Caki2 (cell line): ENCODE measurements around the gene TMEM190. TPM values are rescaled to one million over a fixed set of nuclear protein-coding genes. Genes with fewer than 3 reads are reported as not detected.
"Not testable (repeated sequence)": the region's sequence is repeated elsewhere in the genome, so short reads cannot be mapped to it uniquely, and the experiment has no call there.

Experiments used
- DNase-seq: peaks from one replicate; pipeline ENCODE4 v3.0.0-alpha.2; 2015; ENCODE audit warnings: low read depth
- in situ Hi-C: cut with HindIII; loops from 2 replicates; pipeline ENCODE4 v1.10.0; 2016; ENCODE audit warnings: low sequenced_read_pairs, low pct_unique_long_range_greater_than_20kb, mixed read lengths
- total RNA-seq: library from RNA; depleted of rRNA; stranded (reverse); fragments of >200 nt; shearing (Covaris generic); gene quantifications from 2 replicates; pipeline ENCODE4 v1.2.3, GENCODE V29; 2014; ENCODE audit warnings: low replicate concordance

The TMEM190 gene
- total RNA-seq, 1 experiment from 2014 or later: not detected

DNA sequence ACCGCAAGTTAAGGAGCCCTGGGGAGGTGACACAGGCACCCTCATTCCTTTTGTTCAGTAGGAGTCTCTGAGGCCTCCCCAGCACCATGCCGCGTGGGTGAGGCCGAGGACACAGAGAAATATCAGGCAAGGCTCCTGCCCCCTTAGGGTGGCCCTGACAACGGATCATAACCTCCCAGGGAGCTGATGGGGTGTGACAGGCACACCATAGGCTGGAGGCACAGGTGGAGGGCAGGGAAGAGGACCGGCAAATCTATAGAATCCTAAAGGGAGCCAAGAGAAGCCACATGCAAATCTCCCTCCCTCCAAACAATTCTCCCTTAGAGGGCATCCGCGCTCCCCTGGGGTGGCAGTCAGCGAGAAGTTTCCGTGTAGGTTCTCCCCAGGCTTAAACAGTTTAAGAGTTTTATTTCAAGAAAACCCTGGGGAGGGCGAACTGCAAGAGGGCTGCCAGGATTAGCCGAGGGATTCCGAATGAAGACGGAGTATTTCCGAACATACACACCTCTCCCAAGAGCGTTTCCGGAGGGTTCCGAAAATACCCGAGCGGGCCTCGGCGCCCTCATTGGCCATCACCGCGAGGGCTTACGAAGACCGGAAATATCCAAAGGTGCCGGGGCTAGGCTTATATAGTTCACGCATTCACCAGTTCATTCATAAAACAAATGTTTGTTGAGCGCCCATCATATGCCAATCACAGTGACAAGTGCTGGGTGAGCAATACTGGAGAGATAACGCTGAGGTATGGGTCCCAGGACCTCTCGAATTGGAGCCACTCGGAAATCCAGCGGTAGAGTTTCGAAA is 8.5 kb downstream of the TMEM190 start:
- in situ Hi-C loops: no loop called here
- peak; percentile 98 for DNase-seq

DNA sequence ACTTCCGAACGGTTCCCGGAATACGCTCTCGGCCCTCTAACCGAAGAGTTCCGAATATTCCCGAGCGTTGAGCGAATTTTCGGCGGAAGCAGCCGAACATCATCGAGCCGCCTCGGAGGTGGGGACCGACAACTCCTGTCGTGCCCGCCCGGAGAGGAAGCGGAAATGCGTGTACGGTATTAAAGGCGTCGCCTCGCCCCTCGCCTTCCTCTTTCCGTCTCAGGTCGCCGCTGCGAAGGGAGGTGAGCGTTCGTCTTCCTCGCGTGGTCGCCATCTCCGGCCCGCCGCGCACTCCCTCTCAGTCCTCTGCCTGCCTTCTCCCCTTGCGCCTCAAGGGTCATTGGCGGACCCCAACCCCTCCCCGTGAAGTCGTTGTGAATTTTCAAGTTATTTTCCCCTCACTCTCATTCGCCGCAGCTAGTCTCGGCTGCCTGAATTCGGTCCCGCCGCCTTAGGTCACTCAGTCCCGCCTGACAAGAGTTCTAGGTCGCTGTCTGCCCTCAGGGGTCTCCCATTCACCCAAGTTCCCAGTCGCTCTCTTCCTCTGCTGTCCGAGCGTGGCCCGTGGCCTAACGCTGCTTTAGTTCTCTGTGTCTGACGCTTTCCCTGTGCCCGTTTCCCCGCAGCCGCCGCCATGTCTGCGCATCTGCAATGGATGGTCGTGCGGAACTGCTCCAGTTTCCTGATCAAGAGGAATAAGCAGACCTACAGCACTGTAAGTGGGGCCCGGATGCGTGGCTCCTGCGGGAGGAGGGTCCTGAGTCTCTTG is 9.3 kb downstream of the TMEM190 start, which contains the start of gene RPL28:
TSS of gene RPL28 (plus strand) at position 209 of the 769 bp plus-strand sequence. CDS start at position 635, 426 bp downstream.
- peak; percentile 99 for DNase-seq
- in situ Hi-C loops: no loop called here

DNA sequence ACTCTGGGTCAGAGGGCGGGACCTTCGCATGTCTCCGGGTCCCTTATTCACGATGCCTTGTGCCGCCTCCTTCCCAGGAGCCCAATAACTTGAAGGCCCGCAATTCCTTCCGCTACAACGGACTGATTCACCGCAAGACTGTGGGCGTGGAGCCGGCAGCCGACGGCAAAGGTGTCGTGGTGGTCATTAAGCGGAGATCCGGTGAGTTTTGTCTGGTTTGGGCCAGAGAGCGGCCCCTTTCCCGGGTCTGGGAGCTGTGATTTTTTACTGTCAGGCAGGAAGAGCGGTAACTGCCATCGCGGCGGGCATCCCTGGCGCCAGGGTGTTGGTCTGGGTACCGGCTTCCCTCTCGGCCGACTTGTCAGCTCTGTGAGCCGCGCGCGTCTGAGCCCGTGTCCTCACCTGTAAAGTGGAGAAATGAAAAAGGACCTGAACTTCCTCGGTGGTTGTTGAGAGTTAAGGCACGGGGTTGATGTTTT is 9.9 kb downstream of the TMEM190 start:
- in situ Hi-C loops: no loop called here
- no peak for DNase-seq

GRCh38 chr19:55387736-55388497 is 11.3 kb downstream of the TMEM190 start:
- in situ Hi-C loops: no loop called here
- no peak for DNase-seq

DNA sequence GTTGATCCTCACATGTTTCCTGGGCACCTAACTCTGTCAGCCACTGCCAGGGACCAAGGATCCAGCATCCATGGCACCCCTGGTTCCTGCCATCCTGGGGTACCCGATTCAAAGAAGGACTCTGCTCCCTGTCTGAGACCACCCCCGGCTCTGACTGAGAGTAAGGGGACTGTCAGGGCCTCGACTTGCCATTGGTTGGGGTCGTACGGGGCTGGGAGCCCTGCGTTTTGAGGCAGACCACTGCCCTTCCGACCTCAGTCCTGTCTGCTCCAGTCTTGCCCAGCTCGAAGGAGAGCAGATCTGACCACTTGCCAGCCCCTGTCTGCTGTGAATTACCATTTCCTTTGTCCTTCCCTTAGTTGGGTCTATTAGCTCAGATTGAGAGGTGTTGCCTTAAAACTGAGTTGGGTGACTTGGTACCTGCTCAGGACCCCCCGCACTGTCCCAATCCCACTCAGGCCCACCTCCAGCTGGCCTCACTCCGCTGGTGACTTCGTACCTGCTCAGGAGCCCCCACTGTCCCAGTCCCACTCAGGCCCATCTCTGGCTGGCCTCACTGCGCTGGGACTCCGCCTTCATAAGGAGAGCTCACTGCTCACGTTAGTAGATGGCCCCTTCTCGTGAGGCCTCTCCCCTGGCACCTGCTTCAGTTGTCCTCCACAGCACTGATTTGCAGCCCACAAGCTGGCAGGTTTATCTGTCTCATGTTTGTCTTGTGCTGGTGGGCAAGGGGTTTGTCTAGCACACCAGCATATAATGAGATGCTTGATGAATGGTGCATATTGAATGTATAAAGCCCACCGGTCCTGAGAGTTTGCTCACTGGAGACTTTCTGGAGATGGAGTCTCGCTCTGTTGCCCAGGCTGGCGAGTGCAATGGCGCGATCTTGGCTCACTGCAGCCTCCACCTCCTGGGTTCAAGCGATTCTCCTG is 13.0 kb downstream of the TMEM190 start:
- no peak for DNase-seq
- in situ Hi-C loops: no loop called here

DNA sequence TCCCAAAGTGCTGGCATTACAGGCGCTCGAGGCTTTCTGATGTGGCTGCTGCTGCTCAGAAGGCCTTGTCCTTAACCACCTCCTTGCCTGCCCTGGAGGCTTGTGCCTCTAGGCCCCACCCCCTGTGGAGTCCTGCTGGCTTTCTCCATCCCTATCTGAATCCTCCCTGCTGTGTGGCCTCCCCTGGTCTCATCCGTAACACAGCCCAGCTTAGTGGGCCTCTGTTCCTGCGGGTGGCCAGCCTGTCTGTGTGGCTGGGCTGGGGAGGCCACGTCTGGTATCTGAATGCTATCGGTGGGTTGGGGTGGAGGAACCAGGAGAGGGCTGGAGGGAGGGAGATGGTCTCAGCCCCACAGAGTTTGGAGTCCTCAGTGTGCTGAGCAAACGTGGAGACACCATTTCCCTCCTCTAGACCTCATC is 13.8 kb downstream of the TMEM190 start:
- DNase-seq: no peak
- in situ Hi-C loops: no loop called here

DNA sequence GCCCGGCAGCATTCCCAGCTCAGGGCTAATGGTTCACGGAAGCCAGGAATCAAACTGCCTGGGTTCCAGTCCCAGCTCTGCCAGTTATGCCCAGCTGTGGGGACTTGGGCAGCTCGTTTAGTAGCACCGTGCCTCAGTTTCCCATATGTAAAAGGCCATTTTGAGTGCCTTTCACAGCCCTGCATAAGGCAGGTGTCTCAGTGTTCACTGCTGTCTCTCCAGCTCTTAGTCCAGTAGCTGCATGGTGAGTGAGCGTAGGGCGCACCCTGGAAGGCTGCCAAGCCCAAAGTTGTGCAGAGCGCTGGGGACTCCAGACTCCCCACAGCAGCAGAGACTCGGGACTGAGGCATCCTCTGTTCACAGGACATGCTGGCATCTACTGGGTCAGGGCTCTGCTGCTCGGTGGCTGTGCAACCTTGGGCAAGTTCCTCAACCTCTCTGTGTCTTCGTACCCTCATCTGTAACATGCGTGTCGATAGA is 14.6 kb downstream of the TMEM190 start:
- DNase-seq: no peak
- in situ Hi-C loops: no loop called here

- in situ Hi-C loops: no loop called here
- DNase-seq: no peak
Observed at GRCh38 chr19:55391702-55392615, 15.3 kb downstream of the TMEM190 start.

GRCh38 chr19:55392820-55393761 is 16.5 kb downstream of the TMEM190 start:
- in situ Hi-C loops: no loop called here
- no peak for DNase-seq

- in situ Hi-C loops: no loop called here
- DNase-seq: no peak
Observed at GRCh38 chr19:55398200-55398925, 21.7 kb downstream of the TMEM190 start.

DNA sequence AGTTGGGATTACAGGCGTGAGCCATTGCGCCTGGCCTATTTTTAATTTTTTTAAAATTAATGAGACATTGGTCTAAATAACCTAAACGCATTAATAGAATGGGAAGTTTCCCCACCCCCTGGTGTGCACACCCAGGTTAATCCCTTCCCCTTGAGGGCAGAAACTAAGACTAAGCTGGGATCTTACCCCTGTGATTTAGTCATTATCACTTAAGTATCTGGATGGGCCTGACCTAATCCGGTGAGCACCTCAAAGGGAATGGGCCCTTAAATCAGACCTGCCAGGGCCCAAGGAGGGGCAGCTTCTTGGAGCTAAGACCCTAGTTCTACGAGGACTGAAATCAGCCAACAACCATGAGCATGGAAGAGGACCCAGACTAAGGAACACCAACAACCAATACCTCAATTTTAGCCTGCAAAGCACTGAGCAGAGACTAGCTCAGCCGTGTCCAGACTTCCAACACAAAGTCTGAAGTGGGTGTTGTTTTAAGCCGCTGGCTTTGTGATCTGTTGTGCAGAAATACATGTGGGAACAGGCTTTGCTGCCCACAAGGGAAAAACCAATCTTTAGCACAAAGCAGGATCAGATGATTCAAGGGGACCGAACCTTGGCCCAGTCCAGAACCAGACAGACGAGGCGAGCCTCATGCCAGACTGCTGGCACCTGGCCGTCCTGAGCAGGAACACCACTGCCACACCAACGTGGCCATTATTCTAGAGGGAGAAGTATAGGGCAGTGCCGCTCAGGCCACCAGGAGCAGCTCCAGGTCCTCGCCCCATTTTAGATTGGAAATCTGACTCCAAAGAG is 23.9 kb downstream of the TMEM190 start:
- in situ Hi-C loops: no loop called here
- DNase-seq: no peak

DNA sequence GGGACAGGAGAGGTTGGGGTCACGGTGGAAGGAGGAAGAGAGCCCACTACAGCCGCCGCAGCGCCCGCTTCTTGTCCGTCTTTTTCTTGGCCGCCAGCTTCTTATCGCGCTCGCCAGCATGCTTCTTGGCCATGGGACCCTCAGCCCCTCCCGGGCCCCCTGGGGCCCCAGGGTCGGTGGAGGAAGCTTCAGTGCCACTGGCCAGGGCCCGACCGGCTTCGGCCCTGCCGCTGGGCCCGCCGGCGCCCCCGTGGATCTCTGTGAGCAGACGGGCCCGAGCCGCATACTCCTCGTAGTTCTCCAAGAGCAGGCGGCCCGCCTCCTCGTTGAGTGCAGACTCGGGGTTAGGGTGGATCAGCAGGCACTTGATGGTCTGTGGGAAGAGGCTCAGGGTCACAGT is 24.8 kb downstream of the TMEM190 start:
- DNase-seq, in situ Hi-C loops: not testable (repeated sequence)

DNA sequence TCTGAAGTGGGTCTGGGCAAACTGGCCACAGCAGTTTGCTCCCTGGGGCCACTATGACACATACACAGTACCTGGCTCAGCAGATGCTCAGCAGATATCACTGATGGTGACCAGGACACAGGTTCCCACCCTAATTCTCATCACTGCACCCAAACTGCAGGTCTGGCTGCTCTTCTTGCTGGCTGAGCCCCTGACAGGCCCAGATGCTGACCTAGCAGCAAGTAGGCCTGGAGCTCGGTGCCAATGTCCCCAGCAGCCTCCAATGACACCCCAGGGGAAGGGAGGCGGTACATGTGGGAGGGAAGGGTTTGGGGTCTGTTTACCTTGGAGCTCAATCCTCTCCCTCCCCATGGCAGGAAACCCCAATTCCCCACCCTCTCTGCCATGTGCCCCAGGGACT is 25.9 kb downstream of the TMEM190 start:
- DNase-seq: no peak
- in situ Hi-C loops: no loop called here

DNA sequence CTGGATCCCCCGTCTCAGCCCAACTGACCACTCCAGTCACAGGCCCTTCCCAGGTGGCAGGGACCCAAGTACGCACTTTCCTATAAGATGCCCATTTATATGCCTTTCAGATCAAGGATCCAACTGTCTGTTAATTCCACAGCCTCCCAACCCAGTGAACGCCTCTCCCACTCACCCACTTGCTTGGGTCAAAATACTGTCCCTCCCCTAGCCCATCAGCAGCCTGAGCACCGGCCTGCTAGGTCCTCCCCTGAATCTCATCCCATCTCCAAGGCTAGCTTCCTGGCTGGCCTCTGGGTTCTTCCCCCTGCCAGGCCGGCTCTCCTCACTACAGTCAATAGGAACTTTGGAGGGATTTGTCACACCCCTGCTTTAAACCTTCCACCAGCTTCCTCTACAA is 29.0 kb downstream of the TMEM190 start:
- in situ Hi-C loops: no loop called here
- no peak for DNase-seq
